Panc1 (cell line): Measurements from ENCODE around the gene BOC. TPM values are rescaled to one million over a fixed set of nuclear protein-coding genes. Genes with fewer than 3 reads are reported as not detected.

Experiments
- ATAC-seq: fragments of 200-7000 bp; cut with Tn5 transposase; 2 replicates; pipeline ENCODE4 v1.9.1; 2020; ENCODE audit warnings: mild to moderate bottlenecking, moderate library complexity
- BruUV-seq: library from RNA; stranded (reverse); fragments of 400-500 nt; replicated peaks from 2 replicates; lab custom pipeline; 2021; lab: Mats Ljungman, UMichigan
- CTCF ChIA-PET: fragments of 300-600 bp; sonication (Branson Sonifier 250); formaldehyde crosslinking; loops from one replicate; lab custom pipeline; 2022; ENCODE audit warnings: antibody characterized with exemption; lab: Charles Lee
- POLR2A ChIA-PET: fragments of 300-600 bp; sonication (Branson Sonifier 250); formaldehyde crosslinking; loops from one replicate; lab custom pipeline; 2022; ENCODE audit warnings: antibody characterized with exemption; lab: Charles Lee
- DNase-seq: peaks from one replicate; pipeline ENCODE4 v3.0.0-alpha.2; 2010; ENCODE audit warnings: low read depth, low spot score
- H3K27ac ChIP-seq: 2 replicates; pipeline ENCODE4 v1.5.1; 2011; ENCODE audit warnings: mild to moderate bottlenecking, low read length, inconsistent platforms
- H3K27me3 ChIP-seq: fragments of 200-500 bp; sonication (Bioruptor generic); 2 replicates; pipeline ENCODE4 v1.6.0; 2014; ENCODE audit warnings: low read length, inconsistent platforms; ENCODE audit not compliant: control insufficient read depth, insufficient read depth
- H3K36me3 ChIP-seq: fragments of 200-500 bp; sonication (Bioruptor generic); 2 replicates; pipeline ENCODE4 v1.5.1; 2014; ENCODE audit warnings: inconsistent platforms, mild to moderate bottlenecking, low read length, moderate library complexity; ENCODE audit not compliant: control insufficient read depth, insufficient read depth
- H3K4me1 ChIP-seq: 2 replicates; pipeline ENCODE4 v1.5.1; 2011; ENCODE audit warnings: inconsistent platforms, mild to moderate bottlenecking, low read length, moderate library complexity; ENCODE audit not compliant: control insufficient read depth, insufficient read depth
- H3K4me3 ChIP-seq, 2 experiments: 2 replicates each; pipeline ENCODE4 v1.5.1; 2011 to 2012; ENCODE audit warnings: low read depth in 2 of 2, low read length in 2 of 2, mild to moderate bottlenecking in 2 of 2, inconsistent platforms in 1 of 2, moderate library complexity in 1 of 2
- H3K9me3 ChIP-seq: fragments of 200-500 bp; sonication (Bioruptor generic); 2 replicates; pipeline ENCODE4 v1.5.1; 2014; ENCODE audit warnings: low read depth, mild to moderate bottlenecking, inconsistent platforms, low read length, moderate library complexity; ENCODE audit not compliant: control insufficient read depth, insufficient read depth
- CTCF ChIP-seq: fragments of 450-650 bp; IDR thresholded peaks from 2 replicates; pipeline ENCODE4 v1.5.1; 2017; ENCODE audit warnings: mild to moderate bottlenecking
- POLR2AphosphoS5 ChIP-seq: IDR thresholded peaks from 2 replicates; pipeline ENCODE4 v1.6.1; 2012; ENCODE audit warnings: mild to moderate bottlenecking, low read depth, low read length, moderate library complexity
- SIN3A ChIP-seq: IDR thresholded peaks from 2 replicates; pipeline ENCODE4 v1.6.1; 2012; ENCODE audit warnings: low read depth, mild to moderate bottlenecking, low read length, moderate library complexity, borderline replicate concordance; ENCODE audit not compliant: insufficient read depth
- TCF7L2 ChIP-seq: IDR thresholded peaks from 2 replicates; pipeline ENCODE4 v1.6.1; 2011; ENCODE audit warnings: mild to moderate bottlenecking, low read depth, low read length, inconsistent platforms
- in situ Hi-C: cut with HindIII; loops from 2 replicates; pipeline ENCODE4 v1.10.0; 2016; ENCODE audit warnings: low sequenced_read_pairs, low pct_unique_long_range_greater_than_20kb
- intact Hi-C: fragments of 100-400 bp; cut with micrococcal nuclease; formaldehyde crosslinking; loops from one replicate; pipeline ENCODE4 v1.10.0; 2022; ENCODE audit not compliant: unreplicated experiment
- total RNA-seq: library from RNA; stranded (reverse); gene quantifications from one replicate; pipeline ENCODE4 v1.2.1, GENCODE V29; 2021; ENCODE audit not compliant: unreplicated experiment
- TF ChIP-seq, protein P1 (sequence below), 2 experiments: IDR thresholded peaks; 2 replicates each; pipeline ENCODE4 v1.6.1; 2011 to 2012; ENCODE audit warnings: low read depth in 2 of 2, control low read depth in 1 of 2, low read length in 1 of 2, mild to moderate bottlenecking in 1 of 2, moderate library complexity in 1 of 2; ENCODE audit not compliant: insufficient read depth in 1 of 2

Gene BOC
- total RNA-seq, 1 experiment from 2014 or later, result 0.33 TPM

DNA sequence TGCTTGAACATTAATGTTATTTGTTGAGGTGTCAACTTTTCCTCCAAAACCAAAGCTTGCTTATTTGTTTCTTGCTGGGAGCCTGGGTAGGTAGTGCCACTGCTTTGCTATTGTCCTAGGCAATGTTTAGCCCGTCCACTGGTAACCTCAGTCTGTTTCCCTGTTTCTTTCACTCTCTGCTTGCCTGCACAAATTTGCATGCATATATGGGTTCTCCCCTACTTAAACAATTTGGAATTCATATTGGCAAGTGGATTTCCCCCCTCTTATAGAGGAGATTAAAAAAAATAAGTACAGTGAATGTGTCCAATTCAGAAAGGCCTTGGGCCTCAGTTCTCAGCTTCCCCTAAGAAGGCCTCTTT lies 45.0 kb upstream of the BOC start:
- POLR2A ChIA-PET, result no interaction called here
- Histone ChIP-seq H3K36me3 (no peaks in the 10 kb centered on the region), H3K4me3 (no peak overlapping the region), H3K4me1 (no peaks in the 10 kb centered on the region), H3K27me3 (no peaks in the 10 kb centered on the region; the same call in 1 of the 2 replicates), H3K9me3 (no peaks in the 10 kb centered on the region), H3K27ac (no peak overlapping the region)
- BruUV-seq, result no TSS peak
- in situ Hi-C loops (no loop called here), intact Hi-C loops (no loop called here)
- DNase-seq, result no peak
- ATAC-seq, result no peak
- CTCF ChIA-PET, result no interaction called here
- no peak for TF ChIP-seq TCF7L2
- TF ChIP-seq, protein P1, sequence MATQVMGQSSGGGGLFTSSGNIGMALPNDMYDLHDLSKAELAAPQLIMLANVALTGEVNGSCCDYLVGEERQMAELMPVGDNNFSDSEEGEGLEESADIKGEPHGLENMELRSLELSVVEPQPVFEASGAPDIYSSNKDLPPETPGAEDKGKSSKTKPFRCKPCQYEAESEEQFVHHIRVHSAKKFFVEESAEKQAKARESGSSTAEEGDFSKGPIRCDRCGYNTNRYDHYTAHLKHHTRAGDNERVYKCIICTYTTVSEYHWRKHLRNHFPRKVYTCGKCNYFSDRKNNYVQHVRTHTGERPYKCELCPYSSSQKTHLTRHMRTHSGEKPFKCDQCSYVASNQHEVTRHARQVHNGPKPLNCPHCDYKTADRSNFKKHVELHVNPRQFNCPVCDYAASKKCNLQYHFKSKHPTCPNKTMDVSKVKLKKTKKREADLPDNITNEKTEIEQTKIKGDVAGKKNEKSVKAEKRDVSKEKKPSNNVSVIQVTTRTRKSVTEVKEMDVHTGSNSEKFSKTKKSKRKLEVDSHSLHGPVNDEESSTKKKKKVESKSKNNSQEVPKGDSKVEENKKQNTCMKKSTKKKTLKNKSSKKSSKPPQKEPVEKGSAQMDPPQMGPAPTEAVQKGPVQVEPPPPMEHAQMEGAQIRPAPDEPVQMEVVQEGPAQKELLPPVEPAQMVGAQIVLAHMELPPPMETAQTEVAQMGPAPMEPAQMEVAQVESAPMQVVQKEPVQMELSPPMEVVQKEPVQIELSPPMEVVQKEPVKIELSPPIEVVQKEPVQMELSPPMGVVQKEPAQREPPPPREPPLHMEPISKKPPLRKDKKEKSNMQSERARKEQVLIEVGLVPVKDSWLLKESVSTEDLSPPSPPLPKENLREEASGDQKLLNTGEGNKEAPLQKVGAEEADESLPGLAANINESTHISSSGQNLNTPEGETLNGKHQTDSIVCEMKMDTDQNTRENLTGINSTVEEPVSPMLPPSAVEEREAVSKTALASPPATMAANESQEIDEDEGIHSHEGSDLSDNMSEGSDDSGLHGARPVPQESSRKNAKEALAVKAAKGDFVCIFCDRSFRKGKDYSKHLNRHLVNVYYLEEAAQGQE (IDR thresholded peaks at IDR 0.05; ENCODE audit: insufficient read depth in 1 of 2, low read depth in 2 of 2, low read length in 1 of 2), result no peak
- no peak for TF ChIP-seq CTCF
- no peak for TF ChIP-seq SIN3A
- TF ChIP-seq POLR2AphosphoS5, result no peak

GRCh38 chr3:113166719-113167492 lies 44.5 kb upstream of the BOC start:
- intact Hi-C loops (no loop called here), in situ Hi-C loops (no loop called here)
- H3K4me3 ChIP-seq, result no peak overlapping the region
- ChIA-PET CTCF (no interaction called here), POLR2A (no interaction called here)
- no peaks in the 10 kb centered on the region; the same call in 1 of the 2 replicates for H3K27me3 ChIP-seq
- DNase-seq (no peak), ATAC-seq (no peak; the same call in 1 of the 2 replicates)
- no peaks in the 10 kb centered on the region for H3K36me3 ChIP-seq
- H3K27ac ChIP-seq, result no peak overlapping the region
- no peaks in the 10 kb centered on the region for H3K4me1 ChIP-seq
- TF ChIP-seq, protein P1 (IDR thresholded peaks at IDR 0.05; ENCODE audit: insufficient read depth in 1 of 2, low read depth in 2 of 2, low read length in 1 of 2), result no peak
- TF ChIP-seq CTCF, result no peak
- TF ChIP-seq SIN3A, result no peak
- no peak for TF ChIP-seq POLR2AphosphoS5
- TF ChIP-seq TCF7L2, result no peak
- H3K9me3 ChIP-seq, result no peaks in the 10 kb centered on the region
- no TSS peak for BruUV-seq
